ENCODE results near the gene CEP152. TPM values are rescaled to one million over a fixed set of nuclear protein-coding genes. Genes with fewer than 3 reads are reported as not detected.

Gene CEP152
- total RNA-seq, 2 experiments from 2014 or later, result 41.5 to 43.1 TPM

DNA sequence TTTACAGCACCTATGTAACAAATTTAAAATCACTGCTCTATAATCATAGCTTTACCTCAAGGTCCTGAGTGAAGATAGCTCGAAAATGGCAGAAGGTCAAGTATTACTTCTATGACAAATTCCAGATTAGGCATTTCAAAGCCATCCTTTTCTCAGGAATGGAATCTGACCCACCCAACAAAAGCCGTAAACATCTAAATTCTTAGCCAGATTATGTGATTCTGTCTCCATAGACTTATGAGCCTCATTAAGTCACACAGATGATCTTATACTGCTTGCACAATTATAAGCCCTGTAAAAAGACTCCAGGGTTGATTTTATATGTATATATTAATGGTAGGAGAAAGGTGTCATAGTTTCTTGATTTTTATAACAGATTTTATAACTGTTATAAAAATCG, 56.9 kb downstream of the CEP152 start:
- H3K27me3 Mint-ChIP-seq, result no peaks in the 10 kb centered on the region
- no peak for DNase-seq
- peaks cover 56% of the 10 kb centered on the region for H3K36me3 Mint-ChIP-seq (ENCODE audit: low read depth)
- no peaks in the 10 kb centered on the region for H3K4me1 Mint-ChIP-seq
- CTCF ChIA-PET, result no interaction called here
- POLR2A ChIA-PET, result no interaction called here
- no peaks in the 10 kb centered on the region for H3K9me3 Mint-ChIP-seq
- no peak overlapping the region for H3K4me3 Mint-ChIP-seq
- no peak overlapping the region for H3K27ac Mint-ChIP-seq

DNA sequence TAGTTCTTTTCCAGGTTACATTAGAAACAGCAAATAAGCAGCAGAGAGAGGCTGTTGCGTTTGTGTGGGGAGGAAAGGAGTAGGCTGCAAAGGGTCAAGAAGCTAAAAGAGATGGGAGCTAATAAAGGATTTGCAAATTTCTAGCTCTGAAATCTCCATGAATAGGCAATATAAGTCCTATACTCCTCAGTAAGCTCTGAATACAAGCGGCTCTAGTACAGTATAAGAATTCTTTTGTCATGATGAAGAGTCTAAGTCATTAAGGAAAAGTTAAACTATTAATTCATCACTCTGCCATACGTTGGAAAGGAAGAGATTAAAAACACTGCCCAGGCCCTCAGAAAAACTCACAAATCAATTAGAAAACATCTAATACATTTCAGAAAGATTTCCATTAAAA, 59.3 kb downstream of the CEP152 start:
- Mint-ChIP-seq H3K27me3 (no peaks in the 10 kb centered on the region), H3K4me3 (no peak overlapping the region), H3K9me3 (no peaks in the 10 kb centered on the region), H3K27ac (no peak overlapping the region), H3K4me1 (no peaks in the 10 kb centered on the region), H3K36me3 (ENCODE audit: low read depth) (peaks cover 62% of the 10 kb centered on the region)
- POLR2A ChIA-PET, result no interaction called here
- no peak for DNase-seq
- CTCF ChIA-PET, result no interaction called here

DNA sequence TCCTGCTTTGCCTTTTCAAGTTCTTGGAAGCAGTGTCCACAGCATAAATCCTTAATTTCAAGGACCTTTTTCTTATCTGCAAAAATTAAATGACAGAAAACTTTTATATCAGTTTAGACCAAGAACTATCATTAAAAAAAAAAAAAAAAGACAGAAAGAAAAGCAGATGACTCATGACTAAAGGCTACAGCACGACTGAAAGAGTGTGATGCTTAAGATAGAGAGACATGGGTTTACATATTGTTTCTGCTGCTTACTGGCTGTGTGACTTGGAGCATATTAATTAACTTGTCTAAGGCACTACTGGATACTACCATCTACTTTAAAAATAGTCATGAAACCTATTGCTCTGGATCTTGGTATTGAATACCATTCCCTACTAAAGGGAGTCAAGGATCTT, 62.3 kb downstream of the CEP152 start:
- no peak overlapping the region for H3K27ac Mint-ChIP-seq
- no peak overlapping the region for H3K4me3 Mint-ChIP-seq
- no peaks in the 10 kb centered on the region for H3K27me3 Mint-ChIP-seq
- peaks cover 60% of the 10 kb centered on the region for H3K36me3 Mint-ChIP-seq (ENCODE audit: low read depth)
- CTCF ChIA-PET, result no interaction called here
- H3K9me3 Mint-ChIP-seq, result no peaks in the 10 kb centered on the region
- no peak for DNase-seq
- H3K4me1 Mint-ChIP-seq, result no peaks in the 10 kb centered on the region
- POLR2A ChIA-PET, result interaction anchor here (0.6 kb wide), 1 partner anchor 32 kb away, joined by 3 read pairs; no protein-coding TSS in a partner anchor

- Mint-ChIP-seq H3K27ac (no peak overlapping the region), H3K9me3 (peaks cover 8% of the 10 kb centered on the region), H3K4me3 (no peak overlapping the region), H3K27me3 (no peaks in the 10 kb centered on the region), H3K4me1 (no peaks in the 10 kb centered on the region), H3K36me3 (ENCODE audit: low read depth) (peaks cover 78% of the 10 kb centered on the region)
- ChIA-PET POLR2A (no interaction called here), CTCF (no interaction called here)
- no peak for DNase-seq
Observed at GRCh38 chr15:48733615-48734014, 77.3 kb downstream of the CEP152 start.

GRCh38 chr15:48730506-48730905, 80.4 kb downstream of the CEP152 start:
- Mint-ChIP-seq H3K4me1 (no peaks in the 10 kb centered on the region), H3K9me3 (peaks cover 8% of the 10 kb centered on the region), H3K4me3 (no peak overlapping the region), H3K36me3 (ENCODE audit: low read depth) (peaks cover 71% of the 10 kb centered on the region), H3K27ac (no peak overlapping the region), H3K27me3 (no peaks in the 10 kb centered on the region)
- POLR2A ChIA-PET, result no interaction called here
- no peak for DNase-seq
- CTCF ChIA-PET, result no interaction called here

GRCh38 chr15:48723969-48724368, 86.9 kb downstream of the CEP152 start:
- Mint-ChIP-seq H3K27ac (no peak overlapping the region), H3K36me3 (ENCODE audit: low read depth) (peaks cover 42% of the 10 kb centered on the region), H3K27me3 (no peaks in the 10 kb centered on the region), H3K4me3 (no peak overlapping the region), H3K9me3 (no peaks in the 10 kb centered on the region), H3K4me1 (no peaks in the 10 kb centered on the region)
- ChIA-PET POLR2A (no interaction called here), CTCF (no interaction called here)
- no peak for DNase-seq

GRCh38 chr15:48722764-48723661, 87.9 kb downstream of the CEP152 start:
- ChIA-PET POLR2A (no interaction called here), CTCF (no interaction called here)
- Mint-ChIP-seq H3K36me3 (ENCODE audit: low read depth) (peaks cover 34% of the 10 kb centered on the region), H3K4me3 (no peak overlapping the region), H3K9me3 (no peaks in the 10 kb centered on the region), H3K27me3 (no peaks in the 10 kb centered on the region), H3K27ac (no peak overlapping the region), H3K4me1 (no peaks in the 10 kb centered on the region)
- DNase-seq, result no peak

DNA sequence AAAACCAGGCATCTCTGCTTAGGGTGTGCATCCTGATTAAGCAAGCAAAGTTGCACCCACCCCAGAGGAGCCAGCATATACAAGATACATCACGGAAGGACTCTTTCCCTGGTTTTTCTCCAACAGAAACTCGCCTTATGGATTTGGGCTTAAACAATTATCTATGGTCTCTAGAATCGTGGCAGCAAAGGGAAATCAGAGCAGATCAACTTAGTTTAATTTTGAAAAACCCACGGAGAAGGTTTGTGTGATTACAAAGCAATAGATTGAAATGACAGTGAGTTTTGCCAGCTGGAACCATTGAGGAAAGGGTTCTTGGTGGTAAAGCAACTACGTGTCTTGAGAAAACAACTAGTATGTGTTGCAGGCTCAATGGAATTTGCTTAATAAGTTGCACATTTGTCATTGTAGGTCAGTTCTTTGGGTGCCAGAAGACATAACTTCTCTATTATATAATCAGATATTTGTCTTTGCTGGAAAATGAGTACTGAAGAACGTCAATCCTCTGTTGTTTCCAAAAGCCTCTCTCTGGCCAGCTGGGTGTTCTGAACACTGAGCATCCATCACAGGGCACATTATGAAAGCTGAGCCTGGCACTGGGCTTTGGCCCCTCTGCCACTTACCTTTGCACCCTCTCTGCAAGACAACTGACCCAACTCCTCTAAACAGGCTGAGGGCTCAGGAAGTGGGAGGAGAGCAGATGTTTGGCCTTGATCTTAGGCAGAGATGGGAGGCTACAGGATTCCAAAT, 89.6 kb downstream of the CEP152 start:
- Mint-ChIP-seq H3K27ac (no peak overlapping the region), H3K36me3 (ENCODE audit: low read depth) (peaks cover 37% of the 10 kb centered on the region), H3K27me3 (no peaks in the 10 kb centered on the region), H3K4me3 (no peak overlapping the region), H3K9me3 (peaks cover 2% of the 10 kb centered on the region), H3K4me1 (no peaks in the 10 kb centered on the region)
- ChIA-PET POLR2A (no interaction called here), CTCF (no interaction called here)
- DNase-seq, result no peak

DNA sequence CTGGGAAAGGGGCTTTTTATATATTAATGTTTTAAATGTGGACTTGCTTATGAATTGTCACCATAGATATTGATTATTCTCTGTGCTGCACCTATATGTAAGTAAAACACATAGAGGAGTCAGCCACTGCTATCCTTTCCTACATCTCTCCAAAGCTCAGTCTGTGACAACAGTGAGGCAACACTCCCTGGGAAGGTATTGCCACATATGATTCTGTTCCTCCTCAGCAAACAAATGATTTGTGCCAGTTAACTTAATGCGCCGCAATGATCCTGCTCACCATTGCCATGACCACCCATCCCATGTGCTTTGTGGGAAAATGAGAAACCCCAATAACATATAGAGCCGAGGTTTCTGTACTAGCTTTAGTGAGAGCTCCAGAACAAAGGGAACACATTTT, 90.2 kb downstream of the CEP152 start:
- Mint-ChIP-seq H3K4me1 (no peaks in the 10 kb centered on the region), H3K9me3 (peaks cover 7% of the 10 kb centered on the region)
- POLR2A ChIA-PET, result no interaction called here

GRCh38 chr15:48719668-48720067, 91.2 kb downstream of the CEP152 start:
- Mint-ChIP-seq H3K9me3 (peaks cover 9% of the 10 kb centered on the region), H3K27me3 (no peaks in the 10 kb centered on the region), H3K4me1 (no peaks in the 10 kb centered on the region), H3K27ac (no peak overlapping the region), H3K4me3 (no peak overlapping the region), H3K36me3 (ENCODE audit: low read depth) (peaks cover 41% of the 10 kb centered on the region)
- ChIA-PET CTCF (no interaction called here), POLR2A (no interaction called here)
- DNase-seq, result no peak

More for the DNA sequence above, 90.2 kb downstream of the CEP152 start:
- CTCF ChIA-PET, result interaction anchor here (0.6 kb wide), 1 partner anchor 400 kb away, joined by 3 read pairs; no protein-coding TSS in a partner anchor
- no peak overlapping the region for H3K4me3 Mint-ChIP-seq
- H3K27me3 Mint-ChIP-seq, result no peaks in the 10 kb centered on the region
- DNase-seq, result no peak
- H3K36me3 Mint-ChIP-seq (ENCODE audit: low read depth), result peaks cover 43% of the 10 kb centered on the region
- H3K27ac Mint-ChIP-seq, result no peak overlapping the region

DNA sequence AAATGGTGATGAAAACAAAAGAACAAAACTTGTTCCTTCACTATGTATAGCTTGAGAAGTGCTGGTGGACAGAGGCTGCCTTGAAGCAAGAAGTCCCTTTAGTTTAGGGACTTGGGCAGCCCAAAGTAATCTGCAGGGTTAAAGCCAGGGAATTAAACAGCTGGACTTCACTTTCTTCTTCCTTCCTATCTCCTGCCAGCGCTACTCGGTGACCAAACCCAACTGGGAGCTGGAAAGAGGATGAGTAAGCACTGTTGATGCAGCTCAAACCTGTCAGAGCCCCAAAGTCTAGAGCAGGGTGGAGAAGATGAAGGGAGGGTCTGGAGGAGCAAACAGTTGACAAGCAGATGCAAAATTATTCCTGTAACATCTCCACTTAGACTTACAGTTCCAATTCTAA, 92.2 kb downstream of the CEP152 start:
- no peak for DNase-seq
- POLR2A ChIA-PET, result no interaction called here
- H3K9me3 Mint-ChIP-seq, result peaks cover 9% of the 10 kb centered on the region
- H3K4me1 Mint-ChIP-seq, result no peaks in the 10 kb centered on the region
- H3K27ac Mint-ChIP-seq, result no peak overlapping the region
- H3K4me3 Mint-ChIP-seq, result no peak overlapping the region
- peaks cover 40% of the 10 kb centered on the region for H3K36me3 Mint-ChIP-seq (ENCODE audit: low read depth)
- CTCF ChIA-PET, result no interaction called here
- H3K27me3 Mint-ChIP-seq, result no peaks in the 10 kb centered on the region

DNA sequence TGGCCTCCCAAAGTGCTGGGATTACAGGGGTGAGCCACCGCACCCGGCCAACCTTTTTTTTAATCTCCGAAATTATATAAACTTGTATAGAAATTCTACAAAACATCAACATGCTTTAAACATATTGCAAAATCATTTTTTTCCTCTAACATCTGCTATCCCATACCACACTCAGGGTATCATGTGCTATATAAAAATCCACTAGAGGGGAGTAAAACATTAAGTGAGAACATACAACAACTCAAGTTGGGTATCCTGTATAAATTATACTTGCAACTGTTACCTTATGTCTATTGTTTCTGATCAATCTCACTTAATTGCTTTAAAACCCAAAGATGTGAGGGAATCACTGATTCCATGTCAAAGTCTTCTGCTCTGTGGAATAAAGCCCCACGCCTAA, 93.4 kb downstream of the CEP152 start:
- peaks cover 10% of the 10 kb centered on the region for H3K9me3 Mint-ChIP-seq
- H3K36me3 Mint-ChIP-seq (ENCODE audit: low read depth), result peaks cover 33% of the 10 kb centered on the region
- no peak overlapping the region for H3K4me3 Mint-ChIP-seq
- H3K27ac Mint-ChIP-seq, result no peak overlapping the region
- ChIA-PET POLR2A (no interaction called here), CTCF (no interaction called here)
- H3K27me3 Mint-ChIP-seq, result no peaks in the 10 kb centered on the region
- no peaks in the 10 kb centered on the region for H3K4me1 Mint-ChIP-seq
- no peak for DNase-seq

GRCh38 chr15:48712546-48712945, 98.3 kb downstream of the CEP152 start:
- peaks cover 26% of the 10 kb centered on the region for H3K36me3 Mint-ChIP-seq (ENCODE audit: low read depth)
- DNase-seq, result no peak
- ChIA-PET CTCF (no interaction called here), POLR2A (no interaction called here)
- H3K4me1 Mint-ChIP-seq, result no peaks in the 10 kb centered on the region
- no peak overlapping the region for H3K4me3 Mint-ChIP-seq
- H3K9me3 Mint-ChIP-seq, result peaks cover 11% of the 10 kb centered on the region
- H3K27ac Mint-ChIP-seq, result no peak overlapping the region
- peaks cover 15% of the 10 kb centered on the region for H3K27me3 Mint-ChIP-seq
